ENCODE results near the gene ZNF664. TPM values are rescaled to one million over a fixed set of nuclear protein-coding genes. Genes with fewer than 3 reads are reported as not detected.
A peak's percentile ranks its signal among the peaks of the same experiment; 100 is the strongest.
"Not testable (repeated sequence)": the region's sequence is repeated elsewhere in the genome, so short reads cannot be mapped to it uniquely, and the experiment has no call there.

Gene ZNF664
- total RNA-seq, 1 donor from 2014 or later: 58.1 TPM

- DNase-seq (ENCODE audit: low read depth): no peak
Observed at GRCh38 chr12:123941000-123941399, 32.0 kb upstream of the ZNF664 start.

GRCh38 chr12:123941624-123942237, 31.3 kb upstream of the ZNF664 start:
- no peak for DNase-seq (ENCODE audit: low read depth)

- peak; percentile 87 for DNase-seq (ENCODE audit: low read depth)
Observed at GRCh38 chr12:123942238-123942653, 30.8 kb upstream of the ZNF664 start.

DNA sequence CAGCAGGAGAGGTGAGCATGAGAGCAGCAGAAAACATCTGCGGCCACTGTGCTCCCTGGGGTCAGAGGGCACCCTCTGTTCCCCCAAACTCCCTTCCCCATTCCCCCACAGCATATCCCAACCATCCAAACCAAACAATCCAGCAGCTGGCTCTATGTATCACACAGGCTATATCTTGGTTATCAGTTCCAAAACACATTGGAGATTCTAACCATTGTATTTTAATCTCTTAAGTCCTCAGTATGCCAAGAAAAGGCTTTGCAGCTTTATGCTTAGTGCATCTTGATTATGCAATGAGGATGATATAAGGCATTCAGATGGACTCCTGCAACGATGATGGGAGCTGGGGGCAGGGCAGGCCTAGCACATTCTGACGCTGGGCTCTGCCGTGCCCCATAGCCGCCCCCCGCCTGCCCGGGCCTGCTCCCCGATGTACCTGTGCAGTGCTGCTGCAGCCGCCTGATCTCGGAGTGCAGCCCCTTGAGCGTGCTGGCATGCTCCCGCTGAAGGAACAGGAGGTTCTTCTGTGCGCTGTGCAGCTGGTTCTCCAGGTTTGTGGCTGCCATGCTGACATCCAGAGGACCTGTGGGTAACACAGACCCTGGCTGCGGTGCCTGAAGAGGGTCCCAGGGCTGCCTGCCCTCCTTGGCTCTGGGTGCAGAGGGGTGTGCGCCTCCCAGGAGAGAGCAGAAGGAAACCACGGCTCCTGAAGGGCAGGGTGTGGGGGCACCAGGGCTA, 29.9 kb upstream of the ZNF664 start:
- peak; percentile 25 for DNase-seq (ENCODE audit: low read depth)

GRCh38 chr12:123943816-123944215, 29.2 kb upstream of the ZNF664 start:
- peak; percentile 22 for DNase-seq (ENCODE audit: low read depth)

DNA sequence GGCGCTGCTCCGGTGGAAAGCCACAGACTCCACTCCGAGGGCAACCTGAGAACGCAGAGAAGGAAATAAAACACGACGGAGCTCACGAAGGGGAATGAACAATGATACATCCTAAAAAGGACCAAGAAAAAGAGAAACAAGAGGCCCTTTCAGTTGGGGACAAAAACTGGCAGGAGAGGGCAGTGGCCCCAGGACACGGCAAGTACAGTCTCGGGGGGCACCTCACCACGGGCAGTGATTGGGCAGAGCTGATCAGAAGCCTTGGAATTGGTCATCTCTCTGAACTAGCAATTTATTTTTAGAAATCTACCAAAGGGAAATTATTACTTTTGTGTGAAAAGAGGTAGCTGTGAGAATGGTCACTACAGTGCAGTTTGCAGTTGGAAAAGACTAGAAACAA, 28.3 kb upstream of the ZNF664 start:
- DNase-seq (ENCODE audit: low read depth): no peak

- no peak for DNase-seq (ENCODE audit: low read depth)
Observed at GRCh38 chr12:123945287-123946151, 27.5 kb upstream of the ZNF664 start.

DNA sequence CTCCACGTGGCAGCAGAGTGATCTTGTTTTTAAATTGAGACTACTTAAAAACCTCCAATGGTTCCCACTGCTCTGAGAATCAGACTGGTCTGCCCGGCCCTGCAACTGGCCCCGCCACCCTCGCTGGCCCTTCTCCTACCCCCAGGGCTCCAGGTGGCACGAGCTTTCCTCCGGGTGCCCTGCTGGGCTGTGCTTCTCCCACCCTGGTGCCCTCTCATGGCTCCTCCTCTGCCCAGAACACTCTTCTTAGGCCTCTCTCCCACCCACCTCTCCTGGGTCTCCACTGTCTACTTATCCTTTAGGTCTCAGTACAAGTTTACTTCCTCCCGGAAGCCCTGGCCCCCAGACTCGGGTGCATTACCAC, 26.9 kb upstream of the ZNF664 start:
- no peak for DNase-seq (ENCODE audit: low read depth)

DNA sequence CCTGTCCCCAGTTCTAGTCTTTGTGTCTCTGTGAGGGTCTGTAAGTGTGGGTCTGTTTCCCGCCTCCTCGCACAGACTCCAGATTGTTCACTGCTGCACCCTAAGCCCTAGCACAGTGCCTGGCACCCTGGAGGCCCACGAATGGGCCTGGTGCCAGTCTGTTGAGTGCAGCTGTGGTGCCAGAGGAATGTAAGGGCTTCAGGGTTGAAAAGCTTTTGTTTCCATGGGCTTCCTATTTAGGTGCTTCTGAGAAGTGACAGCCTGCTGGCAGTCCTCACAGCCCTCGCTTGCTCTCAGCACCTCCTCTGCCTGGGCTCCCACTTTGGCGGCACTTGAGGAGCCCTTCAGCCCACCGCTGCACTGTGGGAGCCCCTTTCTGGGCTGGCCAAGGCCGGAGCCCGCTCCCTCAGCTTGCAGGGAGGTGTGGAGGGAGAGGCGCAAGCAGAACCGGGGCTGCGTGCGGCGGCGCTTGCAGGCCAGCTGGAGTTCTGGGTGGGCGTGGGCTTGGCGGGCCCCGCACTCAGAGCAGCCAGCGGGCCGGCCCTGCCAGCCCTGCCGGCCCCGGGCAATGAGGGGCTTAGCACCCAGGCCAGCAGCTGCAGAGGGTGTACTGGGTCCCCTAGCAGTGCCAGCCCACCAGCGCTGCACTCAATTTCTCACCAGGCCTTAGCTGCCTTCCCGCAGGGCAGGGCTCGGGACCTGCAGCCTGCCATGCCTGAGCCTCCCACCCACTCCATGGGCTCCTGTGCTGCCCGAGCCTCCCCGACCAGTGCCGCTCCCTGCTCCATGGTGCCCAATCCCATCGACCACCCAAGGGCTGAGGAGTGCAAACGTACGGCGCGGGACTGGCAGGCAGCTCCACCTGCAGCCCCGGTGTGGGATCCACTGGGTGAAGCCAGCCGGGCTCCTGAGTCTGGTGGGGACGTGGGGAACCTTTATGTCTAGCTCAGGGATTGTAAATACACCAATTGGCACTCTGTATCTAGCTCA, 26.2 kb upstream of the ZNF664 start:
- not testable (repeated sequence) for DNase-seq (ENCODE audit: low read depth)

GRCh38 chr12:123947531-123947930, 25.5 kb upstream of the ZNF664 start:
- DNase-seq (ENCODE audit: low read depth): not testable (repeated sequence)

DNA sequence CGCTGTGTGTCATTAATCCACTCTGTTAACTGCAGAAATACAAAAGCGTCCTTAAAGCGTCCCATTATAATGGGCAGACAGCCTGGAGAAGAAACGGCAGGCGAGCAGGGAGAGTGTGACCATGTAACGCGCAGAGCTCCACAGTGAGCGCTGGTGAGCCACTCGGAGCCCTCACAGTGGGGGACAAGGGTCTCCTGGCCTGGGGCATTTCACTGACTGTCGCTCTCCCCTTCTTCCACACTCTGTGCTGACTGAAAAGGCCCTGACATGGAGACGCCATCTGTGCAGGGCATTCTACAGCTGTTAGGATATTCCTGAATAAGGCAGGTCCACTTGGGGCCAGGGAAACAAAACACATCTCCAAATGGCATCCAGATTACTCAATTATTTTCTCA, 24.6 kb upstream of the ZNF664 start:
- DNase-seq (ENCODE audit: low read depth): peak; percentile 30

DNA sequence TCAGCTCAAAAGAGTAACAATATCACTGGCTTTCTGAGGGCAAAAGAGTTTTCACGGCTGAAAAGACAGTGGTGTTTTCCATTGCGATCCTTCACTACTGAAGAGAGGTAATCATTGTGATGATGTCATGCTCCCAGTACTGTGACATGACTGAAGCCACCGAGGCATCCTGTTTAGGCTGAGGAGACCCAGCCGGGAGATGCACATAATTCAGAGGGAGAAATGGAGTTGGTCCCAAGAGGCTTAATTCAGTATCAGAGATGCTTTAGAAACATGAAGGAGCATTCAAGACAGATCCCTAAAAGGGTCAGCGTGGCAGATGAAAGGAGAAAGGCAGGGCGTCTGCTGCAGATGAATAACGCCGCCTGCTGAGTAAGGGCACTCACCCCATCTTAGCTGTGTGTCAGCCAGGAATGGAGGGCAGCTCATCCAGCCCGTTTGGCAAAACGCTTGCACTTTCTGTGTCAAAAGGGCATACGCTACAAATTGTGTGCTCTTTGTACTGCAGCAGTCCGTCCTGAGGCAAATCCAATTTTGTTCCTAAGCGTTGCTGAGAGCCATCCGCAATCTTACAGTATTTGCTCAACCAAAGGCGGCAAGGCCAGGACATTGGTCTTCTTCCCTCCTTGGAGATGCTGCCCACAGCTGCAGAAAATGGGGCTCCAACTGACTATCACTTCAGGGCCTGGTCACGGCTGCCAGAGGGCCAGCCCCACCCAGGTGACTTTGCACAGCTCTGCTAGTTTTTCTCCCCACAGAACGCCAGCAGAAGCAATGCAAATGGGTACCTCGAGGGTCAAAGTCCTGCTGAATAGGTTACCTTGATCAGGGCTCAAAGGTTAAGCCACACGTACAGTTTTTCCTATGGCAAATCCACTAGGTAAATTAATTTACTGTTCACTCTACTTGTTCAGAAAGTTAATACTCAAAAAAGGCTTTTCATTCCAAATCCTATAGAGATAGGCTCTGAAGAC, 23.9 kb upstream of the ZNF664 start:
- DNase-seq (ENCODE audit: low read depth): no peak

DNA sequence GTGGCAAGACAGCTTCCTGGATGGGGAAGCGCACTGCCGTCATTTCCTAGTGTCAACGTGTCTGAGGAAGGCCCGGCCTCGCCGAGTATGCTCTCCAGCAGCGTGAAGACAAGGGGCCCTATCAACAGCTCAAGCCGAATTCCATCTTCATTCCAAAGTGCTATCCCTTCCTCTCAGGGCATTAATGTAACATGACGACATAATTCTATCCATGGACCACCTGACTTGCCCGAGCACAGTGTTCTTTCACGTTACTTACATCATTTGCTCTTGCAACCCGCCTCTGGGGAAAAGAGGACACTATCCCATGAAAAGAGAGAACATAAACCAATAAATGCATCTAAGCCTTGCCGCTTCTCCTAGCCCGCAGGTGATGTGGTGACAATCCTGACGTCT, 23.2 kb upstream of the ZNF664 start:
- no peak for DNase-seq (ENCODE audit: low read depth)

- no peak for DNase-seq (ENCODE audit: low read depth)
Observed at GRCh38 chr12:123950476-123951349, 22.3 kb upstream of the ZNF664 start.

DNA sequence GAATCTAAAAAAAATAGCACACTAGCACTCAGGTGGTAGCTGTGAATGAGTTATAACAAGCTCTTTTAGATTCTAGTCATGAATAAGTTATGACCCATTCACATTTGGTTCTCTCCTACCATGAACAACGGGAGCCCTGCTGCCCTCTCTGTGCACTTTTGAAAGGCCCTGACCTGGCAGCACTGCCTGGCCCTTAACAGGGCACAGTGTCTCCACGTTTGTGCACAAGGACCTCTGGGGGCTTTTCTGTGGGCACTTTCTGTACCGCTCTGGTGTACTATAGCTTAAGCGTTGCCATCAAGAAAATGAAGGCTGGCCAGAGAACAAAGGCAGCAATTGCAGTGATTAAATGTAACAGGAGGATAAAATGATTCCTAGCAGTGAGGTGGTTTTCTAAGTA, 21.5 kb upstream of the ZNF664 start:
- no peak for DNase-seq (ENCODE audit: low read depth)

GRCh38 chr12:123952037-123952436, 21.0 kb upstream of the ZNF664 start:
- DNase-seq (ENCODE audit: low read depth): no peak

- DNase-seq (ENCODE audit: low read depth): no peak
Observed at GRCh38 chr12:123954647-123955350, 18.2 kb upstream of the ZNF664 start.

DNA sequence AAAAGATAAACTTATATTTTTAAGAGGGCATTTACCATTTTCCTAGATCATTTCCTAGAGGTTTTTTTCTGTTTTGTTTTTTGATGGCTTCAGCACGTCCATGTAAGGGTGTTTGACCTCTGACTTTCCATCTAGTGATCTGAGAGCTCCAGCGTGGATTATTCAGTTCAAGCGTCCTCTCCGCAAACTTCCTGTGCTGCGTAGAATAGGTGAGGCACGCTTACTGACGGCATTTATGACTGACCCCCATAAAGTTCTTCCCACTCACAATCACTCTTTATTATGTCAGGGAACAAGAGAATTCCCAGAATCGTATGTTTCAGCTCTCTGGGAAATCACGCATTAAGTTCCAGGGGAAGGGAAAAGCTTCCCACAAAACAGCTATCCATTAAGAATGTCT, 16.8 kb upstream of the ZNF664 start:
- no peak for DNase-seq (ENCODE audit: low read depth)
